NCI-H1930 (cell line): ENCODE results near the gene TNFRSF13B.
A peak's percentile ranks its signal among the peaks of the same experiment; 100 is the strongest.
"Not testable (repeated sequence)": the region's sequence is repeated elsewhere in the genome, so short reads cannot be mapped to it uniquely, and the experiment has no call there.

Source experiments
- DNase-seq, 2 experiments: peaks; one replicate each; lab custom pipeline; 2025; lab: John Stamatoyannopoulos, UW

TNFRSF13B gene

GRCh38 chr17:16925461-16926060, 46.4 kb downstream of the TNFRSF13B start:
- DNase-seq = no peak

- no peak for DNase-seq
Measured at GRCh38 chr17:16924696-16925440, 47.0 kb downstream of the TNFRSF13B start.

- no peak for DNase-seq
Measured at GRCh38 chr17:16923904-16924695, 47.8 kb downstream of the TNFRSF13B start.

- DNase-seq = no peak
Measured at GRCh38 chr17:16923097-16923903, 48.6 kb downstream of the TNFRSF13B start.

GRCh38 chr17:16922386-16923096, 49.4 kb downstream of the TNFRSF13B start:
- peak in 1 of 2 experiments; percentile 5 for DNase-seq

- DNase-seq = not testable (repeated sequence)
Measured at GRCh38 chr17:16921451-16921850, 50.5 kb downstream of the TNFRSF13B start.

GRCh38 chr17:16920628-16921020, 51.3 kb downstream of the TNFRSF13B start:
- DNase-seq = no peak

- no peak for DNase-seq
Measured at GRCh38 chr17:16919663-16920627, 52.0 kb downstream of the TNFRSF13B start.

- no peak for DNase-seq
Measured at GRCh38 chr17:16918443-16918842, 53.5 kb downstream of the TNFRSF13B start.

GRCh38 chr17:16917671-16918394, 54.1 kb downstream of the TNFRSF13B start:
- no peak for DNase-seq

GRCh38 chr17:16916557-16916920, 55.4 kb downstream of the TNFRSF13B start:
- no peak for DNase-seq

- DNase-seq = peak; percentile 3 to 60
Measured at GRCh38 chr17:16915752-16916556, 56.0 kb downstream of the TNFRSF13B start.

GRCh38 chr17:16913463-16913862, 58.5 kb downstream of the TNFRSF13B start:
- no peak for DNase-seq

- no peak for DNase-seq
Measured at GRCh38 chr17:16912021-16912962, 59.6 kb downstream of the TNFRSF13B start.

- DNase-seq = no peak
Measured at GRCh38 chr17:16911141-16911937, 60.6 kb downstream of the TNFRSF13B start.

GRCh38 chr17:16910341-16910740, 61.6 kb downstream of the TNFRSF13B start:
- no peak for DNase-seq
